ENCODE data around the gene SLC25A41.

SLC25A41 gene

DNA sequence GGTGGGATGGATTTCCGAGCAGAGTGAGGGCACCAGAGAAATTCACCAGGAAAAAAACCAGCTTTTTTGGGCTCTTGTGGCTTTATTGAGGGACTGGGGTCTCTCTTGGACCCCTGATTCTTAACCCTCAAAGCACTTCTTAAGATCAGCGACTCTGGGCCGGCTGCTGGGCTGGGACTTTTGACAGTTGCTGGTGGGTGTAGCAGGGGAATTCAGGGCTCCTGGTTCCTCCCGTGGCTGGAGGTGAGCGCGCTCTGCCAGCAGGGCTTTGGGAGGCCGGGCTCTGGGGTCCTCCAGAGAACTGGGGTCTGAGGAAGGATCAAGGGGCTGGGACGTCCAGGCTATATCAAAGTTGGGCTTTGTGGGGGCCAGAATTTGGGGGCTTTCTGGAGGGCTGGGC, 33.8 kb upstream of the SLC25A41 start:
- no peak overlapping the region for H3K27ac ChIP-seq
- no peak for TF ChIP-seq ZFX (IDR thresholded peaks at IDR 0.05)
- TF ChIP-seq, protein P1, sequence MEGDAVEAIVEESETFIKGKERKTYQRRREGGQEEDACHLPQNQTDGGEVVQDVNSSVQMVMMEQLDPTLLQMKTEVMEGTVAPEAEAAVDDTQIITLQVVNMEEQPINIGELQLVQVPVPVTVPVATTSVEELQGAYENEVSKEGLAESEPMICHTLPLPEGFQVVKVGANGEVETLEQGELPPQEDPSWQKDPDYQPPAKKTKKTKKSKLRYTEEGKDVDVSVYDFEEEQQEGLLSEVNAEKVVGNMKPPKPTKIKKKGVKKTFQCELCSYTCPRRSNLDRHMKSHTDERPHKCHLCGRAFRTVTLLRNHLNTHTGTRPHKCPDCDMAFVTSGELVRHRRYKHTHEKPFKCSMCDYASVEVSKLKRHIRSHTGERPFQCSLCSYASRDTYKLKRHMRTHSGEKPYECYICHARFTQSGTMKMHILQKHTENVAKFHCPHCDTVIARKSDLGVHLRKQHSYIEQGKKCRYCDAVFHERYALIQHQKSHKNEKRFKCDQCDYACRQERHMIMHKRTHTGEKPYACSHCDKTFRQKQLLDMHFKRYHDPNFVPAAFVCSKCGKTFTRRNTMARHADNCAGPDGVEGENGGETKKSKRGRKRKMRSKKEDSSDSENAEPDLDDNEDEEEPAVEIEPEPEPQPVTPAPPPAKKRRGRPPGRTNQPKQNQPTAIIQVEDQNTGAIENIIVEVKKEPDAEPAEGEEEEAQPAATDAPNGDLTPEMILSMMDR (conservative IDR thresholded peaks at IDR 0.05) = no peak

DNA sequence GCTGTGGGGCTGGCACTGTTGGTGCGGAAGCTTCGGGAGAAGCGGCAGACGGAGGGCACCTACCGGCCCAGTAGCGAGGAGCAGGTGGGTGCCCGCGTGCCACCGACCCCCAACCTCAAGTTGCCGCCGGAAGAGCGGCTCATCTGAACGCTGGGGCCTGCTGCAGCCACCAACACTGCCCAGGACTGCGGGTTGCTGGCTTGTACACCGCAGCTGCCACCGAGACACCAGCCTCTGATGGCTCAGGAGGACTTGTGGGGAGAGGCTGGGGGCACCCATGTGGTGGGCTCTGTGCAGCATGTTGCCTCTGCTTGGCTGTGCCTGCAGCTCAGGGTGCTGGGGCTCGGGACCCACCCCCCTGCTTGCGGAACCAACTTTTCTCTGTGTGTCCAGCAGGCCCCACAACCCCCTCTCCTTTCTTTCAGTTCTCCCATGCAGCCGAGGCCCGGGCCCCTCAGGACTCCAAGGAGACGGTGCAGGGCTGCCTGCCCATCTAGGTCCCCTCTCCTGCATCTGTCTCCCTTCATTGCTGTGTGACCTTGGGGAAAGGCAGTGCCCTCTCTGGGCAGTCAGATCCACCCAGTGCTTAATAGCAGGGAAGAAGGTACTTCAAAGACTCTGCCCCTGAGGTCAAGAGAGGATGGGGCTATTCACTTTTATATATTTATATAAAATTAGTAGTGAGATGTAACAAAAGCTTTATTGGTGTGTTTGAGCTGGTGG, 33.1 kb upstream of the SLC25A41 start:
- H3K27ac ChIP-seq = no peak overlapping the region
- TF ChIP-seq, protein P1 (conservative IDR thresholded peaks at IDR 0.05) = no peak

DNA sequence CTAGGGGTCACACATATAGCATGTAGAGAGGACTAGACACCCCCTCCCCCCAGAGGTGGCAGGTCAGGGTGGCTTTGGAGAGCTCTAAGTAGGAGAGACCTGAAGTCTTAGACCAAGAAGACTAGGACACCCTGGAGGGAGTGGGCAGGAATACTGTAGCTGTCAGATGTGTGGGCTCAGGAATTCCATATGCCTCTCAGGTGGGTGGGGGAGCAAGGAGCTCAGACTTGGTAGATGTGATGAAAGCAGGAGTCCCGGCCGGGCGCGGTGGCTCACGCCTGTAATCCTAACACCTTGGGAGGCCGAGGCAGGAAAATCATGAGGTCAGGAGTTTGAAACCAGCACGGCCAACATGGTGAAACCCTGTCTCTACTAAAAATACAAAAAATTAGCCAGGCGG, 32.1 kb upstream of the SLC25A41 start:
- H3K27ac ChIP-seq = no peak overlapping the region
- no peak for TF ChIP-seq ZFX (IDR thresholded peaks at IDR 0.05)
- TF ChIP-seq, protein P1 (conservative IDR thresholded peaks at IDR 0.05) = no peak

DNA sequence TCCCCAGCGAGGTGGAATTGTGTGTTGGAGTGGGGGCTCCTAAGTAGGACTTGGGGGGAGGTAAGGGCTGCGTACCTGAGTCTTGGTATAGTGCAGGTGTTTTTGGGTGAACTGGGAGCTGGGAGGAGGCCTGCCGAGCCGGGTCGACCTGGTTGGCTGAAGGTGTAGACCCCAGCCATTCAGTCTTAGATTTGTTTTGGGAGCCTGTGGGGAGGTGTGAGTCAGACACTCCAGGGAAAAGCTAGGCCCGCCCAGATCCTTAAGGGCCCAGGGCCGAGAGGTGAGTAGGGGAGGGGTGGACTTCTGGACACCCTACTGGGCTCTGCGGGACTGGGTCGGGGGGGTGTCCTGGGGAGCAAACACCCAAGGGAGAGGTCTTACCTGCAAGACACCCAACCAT, 31.4 kb upstream of the SLC25A41 start:
- TF ChIP-seq, protein P1 (conservative IDR thresholded peaks at IDR 0.05) = no peak
- TF ChIP-seq ZFX (IDR thresholded peaks at IDR 0.05) = no peak
- H3K27ac ChIP-seq = peak overlapping the region; percentile 94

DNA sequence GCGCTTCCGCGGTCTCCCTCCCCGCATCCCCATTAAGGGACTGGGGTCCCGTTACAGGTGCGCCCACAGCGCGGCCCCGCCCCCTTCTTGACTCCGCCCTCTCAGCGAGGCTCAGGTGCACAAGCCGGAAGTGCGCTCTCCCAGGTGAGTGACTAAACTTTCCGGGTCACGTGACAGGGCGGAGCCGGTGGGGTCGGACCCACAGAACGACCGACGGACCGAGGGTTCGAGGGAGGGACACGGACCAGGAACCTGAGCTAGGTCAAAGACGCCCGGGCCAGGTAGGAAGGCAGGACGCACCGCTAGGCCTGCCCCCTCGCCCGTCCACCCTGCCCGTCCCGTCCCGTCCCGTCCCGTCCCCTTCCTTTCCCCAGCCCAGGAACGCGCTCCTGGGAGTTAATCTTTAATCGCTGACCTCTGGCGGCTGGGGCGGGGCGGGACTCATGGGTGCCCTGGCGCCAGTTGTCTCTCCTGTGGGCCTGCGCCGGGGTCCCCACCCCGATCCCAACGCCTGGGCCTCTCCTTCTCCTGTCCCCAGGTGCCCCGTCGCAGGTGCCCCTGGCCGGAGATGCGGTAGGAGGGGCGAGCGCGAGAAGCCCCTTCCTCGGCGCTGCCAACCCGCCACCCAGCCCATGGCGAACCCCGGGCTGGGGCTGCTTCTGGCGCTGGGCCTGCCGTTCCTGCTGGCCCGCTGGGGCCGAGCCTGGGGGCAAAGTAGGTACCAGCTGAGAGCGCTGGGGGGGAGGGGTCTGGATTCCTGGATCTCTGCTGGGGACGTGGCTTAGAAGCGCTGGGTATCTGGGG, 30.7 kb upstream of the SLC25A41 start, which contains the start of gene CRB3:
TSS of gene CRB3 (plus strand) at position 202 of the 804 bp plus-strand sequence. CDS start at position 633, 431 bp downstream.
- TF ChIP-seq, protein P1 (conservative IDR thresholded peaks at IDR 0.05) = no peak
- peak; percentile 61; the same call in 1 of the 2 replicates for TF ChIP-seq ZFX (IDR thresholded peaks at IDR 0.05)

DNA sequence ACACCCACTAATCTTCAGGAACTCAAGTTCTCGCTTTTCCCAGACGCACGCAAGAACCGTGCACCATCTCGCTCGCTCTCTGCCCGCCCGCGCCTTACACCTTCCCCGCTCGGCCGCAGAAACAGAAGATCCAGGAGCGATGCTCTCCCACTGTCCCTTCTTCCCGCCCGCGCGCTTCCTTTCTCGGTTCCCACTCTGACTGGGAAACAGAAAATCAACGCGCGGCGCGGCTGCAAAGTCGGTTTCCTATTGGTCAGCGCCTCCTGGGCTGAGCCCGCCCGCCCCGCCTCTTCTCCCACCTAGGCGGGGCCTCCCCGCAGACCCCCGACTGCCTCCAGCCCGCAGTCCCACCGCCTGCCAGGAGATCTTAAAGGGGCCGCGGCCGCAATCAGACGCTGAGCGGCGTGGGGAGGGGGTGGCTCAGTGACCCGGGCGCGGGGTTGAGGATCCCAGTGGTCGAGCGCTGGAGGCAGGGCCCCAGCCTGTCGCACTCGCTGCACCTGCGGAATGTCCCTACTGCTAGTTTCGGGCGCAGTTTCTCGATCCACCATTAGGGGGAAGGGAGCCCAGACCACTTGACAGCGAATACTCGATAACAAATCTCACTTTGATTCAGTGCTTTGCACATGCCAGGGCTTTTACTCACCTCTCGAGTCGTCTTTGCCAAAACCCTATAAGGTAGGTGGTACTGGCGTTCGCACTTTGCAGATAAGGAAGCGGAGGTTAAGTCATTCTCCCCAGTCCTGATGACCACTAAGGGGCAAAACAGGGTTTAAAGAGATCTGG, 26.7 kb upstream of the SLC25A41 start:
- TF ChIP-seq ZFX (IDR thresholded peaks at IDR 0.05) = no peak
- TF ChIP-seq, protein P1 (conservative IDR thresholded peaks at IDR 0.05) = peak; percentile 74
- H3K27ac ChIP-seq = peak overlapping the region; percentile 73

More for the DNA sequence above, 30.7 kb upstream of the SLC25A41 start, which contains the start of gene CRB3:
- peak within 1 kb of the TSS; percentile 94 for H3K27ac ChIP-seq

Measured in C4-2B (cell line).